ENCODE data around the gene SLMAP. TPM values are rescaled to one million over a fixed set of nuclear protein-coding genes. Genes with fewer than 3 reads are reported as not detected.

The SLMAP gene
- total and polyA plus RNA-seq, 11 donors, result 96.4 to 534 (median 269) TPM

DNA sequence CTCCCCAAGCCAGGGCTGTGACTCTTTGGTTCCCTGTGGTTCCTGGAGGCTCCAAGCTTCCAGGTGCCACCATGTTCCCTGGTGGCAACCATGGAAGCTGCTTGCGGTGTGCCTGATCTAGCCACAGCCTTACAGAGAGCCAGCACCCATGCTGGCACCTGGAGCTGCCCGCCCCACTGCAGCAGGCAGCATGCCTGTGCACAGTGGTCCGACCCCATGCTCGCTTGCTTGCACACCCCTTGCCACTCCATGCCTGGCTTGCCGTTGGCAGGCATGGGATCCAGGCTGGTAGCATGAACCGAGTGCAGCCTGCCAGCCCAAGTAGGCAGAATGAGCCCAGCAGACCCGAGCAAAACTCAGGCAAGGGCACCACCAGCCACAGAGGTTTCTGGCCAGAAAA lies 53.9 kb downstream of the SLMAP start:
- Histone ChIP-seq H3K27me3 (no peaks in the 10 kb centered on the region), H3K36me3 (no peaks in the 10 kb centered on the region), H3K27ac (peak overlapping the region in 1 of 12 donors; percentile 43), H3K4me1 (peaks cover 0 to 29% (median 7%) of the 10 kb centered on the region in 12 donors), H3K9me3 (peaks cover 0 to 14% (median 0%) of the 10 kb centered on the region in 12 donors), H3K4me3 (no peak overlapping the region)
- 83 to 93% (median 92%) methylated on average over 7 of the region's 7 CpGs for WGBS, 4 donors
- ATAC-seq, result peak in 3 of 4 donors; percentile 28 to 48 (median 34)
- intact Hi-C loops (cut with DNase I), result loop anchor here in 2 of 10 donors (10.0 kb wide), 2 partner anchors 155 to 1015 kb away; no protein-coding TSS in a partner anchor
- no peak for TF ChIP-seq POLR2A (IDR thresholded peaks at IDR 0.05)
- TF ChIP-seq, protein P1, sequence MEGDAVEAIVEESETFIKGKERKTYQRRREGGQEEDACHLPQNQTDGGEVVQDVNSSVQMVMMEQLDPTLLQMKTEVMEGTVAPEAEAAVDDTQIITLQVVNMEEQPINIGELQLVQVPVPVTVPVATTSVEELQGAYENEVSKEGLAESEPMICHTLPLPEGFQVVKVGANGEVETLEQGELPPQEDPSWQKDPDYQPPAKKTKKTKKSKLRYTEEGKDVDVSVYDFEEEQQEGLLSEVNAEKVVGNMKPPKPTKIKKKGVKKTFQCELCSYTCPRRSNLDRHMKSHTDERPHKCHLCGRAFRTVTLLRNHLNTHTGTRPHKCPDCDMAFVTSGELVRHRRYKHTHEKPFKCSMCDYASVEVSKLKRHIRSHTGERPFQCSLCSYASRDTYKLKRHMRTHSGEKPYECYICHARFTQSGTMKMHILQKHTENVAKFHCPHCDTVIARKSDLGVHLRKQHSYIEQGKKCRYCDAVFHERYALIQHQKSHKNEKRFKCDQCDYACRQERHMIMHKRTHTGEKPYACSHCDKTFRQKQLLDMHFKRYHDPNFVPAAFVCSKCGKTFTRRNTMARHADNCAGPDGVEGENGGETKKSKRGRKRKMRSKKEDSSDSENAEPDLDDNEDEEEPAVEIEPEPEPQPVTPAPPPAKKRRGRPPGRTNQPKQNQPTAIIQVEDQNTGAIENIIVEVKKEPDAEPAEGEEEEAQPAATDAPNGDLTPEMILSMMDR (IDR thresholded peaks at IDR 0.05), result no peak
- DNase-seq, result no peak

DNA sequence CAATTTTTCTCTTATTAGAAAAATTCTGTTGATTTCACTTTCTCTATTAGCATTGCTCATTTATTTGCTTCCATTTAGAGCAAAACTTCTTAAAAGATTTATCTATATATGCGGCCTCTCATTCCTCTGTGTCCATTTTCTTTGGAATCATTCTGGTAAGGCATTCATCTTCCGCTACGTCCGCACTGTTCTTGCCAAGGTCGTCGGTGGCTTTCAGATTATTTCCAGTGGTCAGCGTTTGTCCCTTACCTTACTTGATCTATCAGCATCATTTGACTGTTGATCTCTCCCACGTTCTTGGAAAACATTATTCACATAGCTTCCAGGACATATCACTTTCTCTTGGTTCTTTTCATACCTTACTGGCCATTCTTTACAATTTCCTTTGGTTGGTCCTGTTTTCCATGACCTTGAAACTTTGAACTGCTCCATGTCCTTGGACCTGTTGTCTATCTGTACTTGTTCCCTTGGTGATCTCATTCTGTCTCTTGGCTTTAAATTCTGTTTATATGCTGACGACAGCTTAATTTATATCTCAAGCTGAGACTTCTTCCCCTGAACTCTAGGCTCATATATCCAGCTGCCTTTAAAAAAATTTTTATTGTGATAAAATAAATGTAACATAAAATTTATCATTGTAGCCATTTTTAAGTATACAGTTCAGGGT lies 54.5 kb downstream of the SLMAP start:
- DNase-seq, result no peak
- H3K36me3 ChIP-seq, result no peaks in the 10 kb centered on the region
- WGBS, 4 donors, result 55 to 61% (median 59%) methylated on average over 9 of the region's 9 CpGs
- H3K4me3 ChIP-seq, result no peak overlapping the region
- peaks cover 0 to 14% (median 0%) of the 10 kb centered on the region in 12 donors for H3K9me3 ChIP-seq
- intact Hi-C loops (cut with DNase I), result loop anchor here in 2 of 10 donors (10.0 kb wide), 2 partner anchors 156 to 1016 kb away; no protein-coding TSS in a partner anchor
- H3K4me1 ChIP-seq, result peaks cover 0 to 27% (median 6%) of the 10 kb centered on the region in 12 donors
- H3K27me3 ChIP-seq, result no peaks in the 10 kb centered on the region
- no peak for TF ChIP-seq POLR2A (IDR thresholded peaks at IDR 0.05)
- TF ChIP-seq, protein P1 (IDR thresholded peaks at IDR 0.05), result no peak
- H3K27ac ChIP-seq, result peak overlapping the region in 4 of 12 donors; percentile 3 to 43 (median 7)
- ATAC-seq, result peak in 2 of 4 donors; percentile 28 to 29

DNA sequence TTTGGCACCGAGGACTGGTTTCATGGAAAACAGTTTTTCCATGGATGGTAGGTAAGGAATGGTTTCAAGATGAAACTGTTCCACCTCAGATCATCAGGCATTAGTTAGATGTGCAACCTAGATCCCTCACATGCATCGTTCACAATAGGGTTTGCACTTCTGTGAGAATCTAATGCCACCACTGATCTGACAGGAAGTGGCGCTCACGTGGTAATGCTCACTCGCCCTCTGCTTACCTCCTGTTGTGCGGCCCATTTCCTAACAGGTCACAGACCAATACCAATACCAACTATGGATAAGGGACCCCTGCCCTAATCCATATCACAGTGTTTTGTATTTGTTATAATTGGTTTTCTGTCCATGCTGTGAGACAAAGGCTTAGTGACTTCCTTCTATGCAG lies 58.9 kb downstream of the SLMAP start:
- 83 to 95% (median 88%) methylated on average over 6 of the region's 6 CpGs for WGBS, 4 donors

More for the DNA sequence above, 58.9 kb downstream of the SLMAP start:
- H3K27ac ChIP-seq, result no peak overlapping the region
- no peaks in the 10 kb centered on the region for H3K36me3 ChIP-seq
- no peak overlapping the region for H3K4me3 ChIP-seq
- H3K4me1 ChIP-seq, result peaks cover 0 to 28% (median 8%) of the 10 kb centered on the region in 12 donors
- no peak for TF ChIP-seq POLR2A (IDR thresholded peaks at IDR 0.05)
- TF ChIP-seq, protein P1 (IDR thresholded peaks at IDR 0.05), result no peak
- intact Hi-C loops (cut with DNase I), result loop anchor here in 2 of 10 donors (10.0 kb wide), 2 partner anchors 160 to 1020 kb away; no protein-coding TSS in a partner anchor
- DNase-seq, result no peak
- peaks cover 0 to 14% (median 0%) of the 10 kb centered on the region in 12 donors for H3K9me3 ChIP-seq
- H3K27me3 ChIP-seq, result no peaks in the 10 kb centered on the region
- ATAC-seq, result no peak
